GM12873 (cell line): ENCODE measurements around the gene RPGR.

ENCODE experiments used
- CTCF ChIP-seq: IDR thresholded peaks from 2 replicates; pipeline ENCODE4 v1.5.1; 2012; ENCODE audit warnings: low read depth, mild to moderate bottlenecking, moderate library complexity, low read length, control low read depth; ENCODE audit not compliant: insufficient read depth; ENCODE audit errors: missing control alignments

Gene RPGR

GRCh38 chrX:38232079-38232686 is 95.1 kb downstream of the RPGR start:
- TF ChIP-seq CTCF = no peak

GRCh38 chrX:38225093-38225492 is 102.2 kb downstream of the RPGR start:
- no peak for TF ChIP-seq CTCF

- no peak for TF ChIP-seq CTCF
These were observed 103.1 kb downstream of the RPGR start for GRCh38 chrX:38224160-38224559.

GRCh38 chrX:38221391-38221929 is 105.8 kb downstream of the RPGR start:
- TF ChIP-seq CTCF = no peak

- no peak for TF ChIP-seq CTCF
These were observed 106.6 kb downstream of the RPGR start, which contains the start of gene SRPX for GRCh38 chrX:38220415-38221390. Gene SRPX, minus strand, starts transcription at chrX:38220871. Its CDS starts 79 bp downstream, at chrX:38220792.

- TF ChIP-seq CTCF = peak; percentile 43
These were observed 107.3 kb downstream of the RPGR start for GRCh38 chrX:38220024-38220414.
